HCEC 1CT (cell line): ENCODE results near the gene RPS5.
"Not testable (repeated sequence)": the region's sequence is repeated elsewhere in the genome, so short reads cannot be mapped to it uniquely, and the experiment has no call there.

Experiments
- DNase-seq: peaks from one replicate; pipeline ENCODE4 v3.0.0-alpha.2; 2017

RPS5 gene

DNA sequence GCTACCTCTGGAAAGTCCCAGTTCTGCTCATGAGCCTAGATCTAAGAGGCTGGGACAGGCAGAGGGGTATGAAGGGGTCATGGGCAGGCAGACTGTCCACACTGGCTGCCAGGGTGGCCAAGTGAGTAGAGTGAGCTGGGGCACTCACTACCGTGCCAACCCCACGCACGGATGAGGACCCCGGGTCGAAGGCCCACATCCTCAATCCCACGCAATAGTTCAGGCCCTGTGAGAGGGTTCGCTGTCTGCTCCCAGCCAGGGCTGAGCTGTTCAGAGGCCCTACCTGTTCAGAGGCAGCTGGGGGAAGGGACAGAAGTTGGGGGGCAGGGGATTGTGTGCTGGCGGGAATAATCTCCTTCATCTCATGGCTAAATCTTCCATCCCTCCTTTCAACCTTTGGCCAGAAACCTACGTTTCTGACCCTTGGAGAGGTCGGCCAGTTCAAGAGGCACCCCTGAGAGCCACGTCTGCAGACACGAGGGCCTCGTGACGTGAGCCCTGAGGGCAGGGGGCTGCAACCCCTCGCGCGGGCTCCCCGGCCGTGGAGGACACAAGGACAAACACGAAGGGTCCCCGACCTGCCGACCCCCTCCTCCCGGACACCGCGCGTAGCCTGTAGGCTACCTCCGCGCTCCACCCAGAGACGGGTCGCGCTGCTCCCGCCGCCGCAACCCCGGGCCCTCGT is 1.0 kb upstream of the RPS5 start:
- no peak for DNase-seq

DNA sequence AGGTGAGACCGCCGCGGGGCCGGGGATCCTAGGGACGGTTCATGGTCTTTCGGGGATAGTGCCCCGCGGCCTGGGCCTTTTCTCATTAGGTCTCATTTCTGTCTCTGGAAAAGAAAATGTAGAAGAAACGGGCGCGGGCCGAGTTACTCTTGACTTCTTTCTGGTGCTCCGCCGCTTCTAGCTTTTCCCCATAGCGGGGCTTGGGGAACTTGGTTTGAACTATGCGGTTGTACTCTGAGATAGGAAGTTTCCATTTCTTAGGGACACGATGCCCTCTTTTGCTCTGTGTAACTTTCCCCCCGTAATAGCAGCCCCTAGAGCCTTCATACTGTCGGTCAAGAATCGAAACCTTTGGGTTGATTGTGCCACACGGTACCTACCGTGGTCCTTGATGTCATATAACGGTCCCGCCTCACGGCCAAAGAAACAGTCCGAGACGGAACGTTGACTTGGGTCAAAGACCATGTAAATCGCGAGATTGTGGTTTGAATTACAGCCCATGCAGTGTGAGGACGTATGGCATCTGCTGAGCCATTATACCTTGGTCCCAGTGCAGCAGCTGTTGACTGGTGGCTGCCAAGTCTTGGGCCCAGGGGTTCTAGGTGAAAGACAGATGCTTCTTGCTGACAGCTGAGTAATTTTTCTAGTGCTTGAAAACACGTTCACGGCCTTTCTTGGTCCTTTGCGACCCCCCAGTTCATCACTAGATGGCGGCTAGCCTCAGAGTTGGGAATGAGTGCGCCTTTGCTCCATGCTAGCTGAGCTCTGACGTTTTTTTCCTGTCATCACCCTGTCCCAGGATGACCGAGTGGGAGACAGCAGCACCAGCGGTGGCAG is 487 bp downstream of the RPS5 start:
- DNase-seq: no peak

DNA sequence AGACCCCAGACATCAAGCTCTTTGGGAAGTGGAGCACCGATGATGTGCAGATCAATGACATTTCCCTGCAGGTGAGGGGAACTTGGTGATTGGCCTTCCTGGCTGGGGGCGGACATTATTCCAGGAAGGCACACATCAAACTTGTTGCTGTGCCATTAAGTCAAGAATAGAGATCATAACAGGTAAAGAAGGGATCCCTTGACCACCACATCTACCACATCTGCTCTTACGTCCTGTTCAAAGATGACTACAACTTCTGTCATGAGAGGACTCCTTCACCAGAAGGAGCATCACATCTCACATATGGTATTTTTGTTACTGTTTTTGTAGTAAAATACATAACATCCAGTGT is 1.1 kb downstream of the RPS5 start:
- DNase-seq: no peak

DNA sequence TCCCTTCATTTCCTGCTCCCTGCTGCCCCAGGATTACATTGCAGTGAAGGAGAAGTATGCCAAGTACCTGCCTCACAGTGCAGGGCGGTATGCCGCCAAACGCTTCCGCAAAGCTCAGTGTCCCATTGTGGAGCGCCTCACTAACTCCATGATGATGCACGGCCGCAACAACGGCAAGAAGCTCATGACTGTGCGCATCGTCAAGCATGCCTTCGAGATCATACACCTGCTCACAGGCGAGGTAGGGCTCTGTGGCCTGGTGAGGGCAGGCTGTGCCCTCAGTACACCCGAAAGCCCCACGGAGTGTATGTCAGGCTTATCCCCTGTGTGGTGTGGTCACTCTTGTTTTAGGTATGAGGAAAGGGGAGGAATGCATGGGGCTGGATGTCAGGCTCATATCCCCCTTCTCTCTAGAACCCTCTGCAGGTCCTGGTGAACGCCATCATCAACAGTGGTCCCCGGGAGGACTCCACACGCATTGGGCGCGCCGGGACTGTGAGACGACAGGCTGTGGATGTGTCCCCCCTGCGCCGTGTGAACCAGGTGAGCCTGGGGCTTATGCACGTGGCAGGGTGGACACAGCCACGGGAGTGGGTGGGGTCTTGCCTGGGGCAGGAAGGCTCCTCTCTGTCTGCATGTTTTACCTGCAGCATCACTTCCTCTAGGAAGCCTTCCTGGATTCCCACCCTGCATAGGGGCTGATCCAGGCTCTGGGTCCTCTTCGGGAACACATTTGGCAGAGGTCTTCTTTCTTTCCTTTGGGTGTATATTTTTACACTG is 6.1 kb downstream of the RPS5 start:
- no peak for DNase-seq

DNA sequence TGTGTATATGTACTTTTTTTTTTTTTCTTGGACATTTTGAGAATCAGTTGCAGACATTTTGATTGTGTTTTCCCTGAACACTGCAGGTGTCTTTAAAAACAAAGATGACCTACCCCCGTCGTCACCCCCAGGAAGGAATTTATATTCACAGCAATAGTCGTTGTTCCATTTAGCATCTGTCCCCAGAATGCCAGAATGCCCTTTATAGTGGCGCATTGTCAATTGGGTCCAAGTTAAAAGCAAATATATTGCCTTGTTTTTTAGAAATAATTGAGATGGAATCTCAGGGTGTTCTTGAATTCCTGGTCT is 6.6 kb downstream of the RPS5 start:
- no peak for DNase-seq

DNA sequence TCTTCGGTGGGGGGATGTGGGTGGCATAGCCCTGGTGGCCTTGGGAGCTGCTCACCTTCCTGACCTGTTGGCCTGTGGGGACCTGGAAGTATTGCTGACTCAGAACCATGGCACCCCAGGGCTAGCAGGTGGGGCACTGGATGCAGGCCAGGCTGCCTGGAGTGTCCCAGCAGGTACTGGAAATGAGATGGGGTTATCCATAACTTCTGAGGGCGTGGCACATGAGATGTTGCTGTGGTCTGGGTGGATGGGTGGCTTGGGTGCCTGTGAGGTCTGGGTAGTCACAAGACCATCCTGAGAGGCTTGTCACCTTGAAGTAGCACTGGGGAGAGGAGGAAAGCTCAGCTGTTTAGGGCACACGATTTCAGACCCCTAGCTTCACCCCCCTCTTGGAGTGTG is 7.8 kb downstream of the RPS5 start:
- no peak for DNase-seq

DNA sequence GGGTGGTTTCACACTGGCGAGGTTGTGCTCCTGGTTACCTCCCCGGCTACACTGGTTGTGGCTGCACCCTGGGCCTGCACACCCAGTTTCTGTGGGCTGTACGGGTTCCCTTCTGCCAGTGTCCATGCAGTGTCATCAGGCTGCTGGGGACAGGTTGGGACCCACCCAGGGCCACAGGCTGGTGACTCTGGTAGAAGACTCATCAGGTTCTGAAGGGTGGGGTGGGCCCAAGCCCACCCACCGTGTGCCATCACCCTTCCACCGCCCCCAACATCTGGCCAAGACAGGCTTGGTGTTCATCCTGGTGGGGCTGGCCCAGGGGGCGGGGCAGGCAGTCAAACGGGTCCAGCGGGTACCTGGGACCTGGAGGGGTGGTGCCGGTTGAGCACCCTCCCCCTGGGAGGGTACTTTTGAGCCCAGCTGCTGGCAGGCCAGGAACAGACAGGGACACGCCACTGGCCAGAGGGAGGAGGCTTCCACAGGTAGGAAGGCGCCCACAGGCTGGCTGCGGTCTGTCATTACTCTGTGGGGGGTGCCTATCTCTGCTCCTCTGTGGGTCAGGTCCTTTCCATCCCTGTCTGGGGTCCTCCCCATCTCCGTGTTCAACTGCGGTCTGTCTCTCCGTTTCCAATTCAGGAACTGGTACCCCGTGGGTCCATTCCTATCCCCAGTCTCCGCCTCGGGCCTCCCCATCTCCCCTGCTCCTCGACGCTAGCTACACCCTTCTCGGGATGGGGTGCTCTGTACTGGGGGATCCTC is 8.3 kb downstream of the RPS5 start, which contains the start of gene RNF225:
Gene RNF225 (plus strand): TSS at position 437 of the 759 bp plus-strand sequence. CDS start 434 bp downstream, outside the sequence.
- DNase-seq: peak; percentile 9

DNA sequence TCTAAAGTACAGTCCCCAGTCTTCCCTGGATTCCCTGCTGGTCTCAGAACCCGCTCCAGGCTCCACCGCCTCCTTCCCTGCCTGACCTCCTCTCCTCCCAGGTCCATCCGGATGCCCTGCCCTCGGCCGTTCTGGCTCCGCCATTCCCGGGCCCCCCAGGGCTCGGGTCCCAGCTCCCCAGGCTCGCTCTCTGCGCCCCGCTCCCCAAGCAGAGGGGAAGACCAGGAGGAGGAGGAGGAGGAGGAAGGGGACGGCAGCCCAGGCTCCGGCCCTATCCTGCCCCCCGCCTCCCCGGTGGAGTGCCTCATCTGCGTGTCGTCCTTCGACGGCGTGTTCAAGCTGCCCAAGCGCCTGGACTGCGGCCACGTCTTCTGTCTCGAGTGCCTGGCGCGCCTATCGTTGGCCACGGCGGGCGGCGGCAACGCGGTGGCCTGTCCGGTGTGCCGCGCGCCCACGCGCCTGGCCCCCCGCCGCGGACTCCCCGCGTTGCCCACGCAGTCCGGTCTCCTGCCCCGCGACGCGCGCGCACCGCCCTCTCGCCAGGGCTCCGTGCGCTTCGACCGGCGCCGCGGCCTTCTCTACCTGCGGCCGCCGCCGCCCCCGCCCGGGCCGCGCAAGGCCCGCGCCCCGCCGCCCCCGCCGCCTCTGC is 9.0 kb downstream of the RPS5 start:
- peak; percentile 27 for DNase-seq

DNA sequence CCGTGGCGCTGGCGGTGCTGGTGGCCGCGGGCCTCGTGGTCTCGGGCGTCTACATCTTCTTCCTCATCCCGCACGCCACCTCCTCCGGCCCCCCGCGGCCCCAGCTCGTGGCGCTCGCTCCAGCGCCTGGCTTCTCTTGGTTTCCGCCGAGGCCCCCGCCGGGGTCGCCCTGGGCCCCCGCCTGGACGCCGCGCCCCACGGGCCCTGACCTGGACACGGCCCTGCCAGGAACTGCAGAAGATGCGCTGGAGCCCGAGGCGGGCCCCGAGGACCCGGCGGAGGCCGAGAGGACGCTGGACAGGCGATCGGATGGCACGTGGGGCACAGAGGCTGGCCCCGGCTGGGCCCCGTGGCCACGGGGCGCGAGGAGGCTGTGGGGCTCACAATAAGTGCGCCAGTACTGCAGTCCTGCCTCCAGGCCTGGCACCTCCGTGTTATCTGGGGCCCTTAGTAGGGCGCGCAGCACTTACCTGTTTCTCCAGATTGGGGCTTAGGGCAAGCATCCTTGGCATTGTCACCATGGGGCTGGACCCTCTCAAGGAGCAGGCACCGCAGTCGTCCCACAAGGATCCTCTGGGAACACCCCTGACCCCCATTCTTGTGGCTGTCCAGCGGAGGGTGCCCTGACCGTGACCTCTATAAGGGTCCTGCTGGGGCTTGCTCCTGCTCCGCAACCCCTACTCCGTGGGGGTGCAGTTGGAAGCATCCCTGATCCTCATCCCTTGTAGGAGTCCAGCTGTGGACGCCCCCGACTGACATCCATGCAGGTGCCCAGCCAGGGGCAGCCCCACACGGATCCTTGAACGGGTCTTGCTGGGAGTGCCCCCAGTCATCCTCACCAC is 9.8 kb downstream of the RPS5 start:
- no peak for DNase-seq

DNA sequence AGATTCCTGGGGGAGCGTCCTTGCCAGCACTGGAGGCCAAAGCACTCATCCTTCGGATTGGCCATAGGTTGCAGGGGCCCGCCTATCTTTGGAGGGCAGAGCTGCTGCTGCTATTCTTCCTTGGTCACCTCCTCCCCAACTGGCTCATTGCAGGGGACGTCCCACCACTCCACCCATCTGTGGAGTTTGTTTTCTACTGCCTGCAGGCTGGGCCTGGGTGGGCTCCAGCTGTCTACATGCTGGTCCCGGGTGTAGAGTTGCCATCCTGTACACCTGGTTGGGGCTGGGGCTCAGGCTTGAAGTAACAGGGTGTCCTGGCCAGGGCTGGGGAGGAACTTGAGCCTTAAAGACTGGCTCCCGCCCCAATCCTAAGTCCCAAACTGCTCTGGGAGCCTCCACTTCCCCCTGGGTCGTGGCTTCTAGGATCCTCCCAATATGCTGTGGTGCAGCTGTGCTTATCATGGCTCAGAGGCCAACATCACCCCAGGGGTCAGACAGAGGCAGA is 10.5 kb downstream of the RPS5 start:
- no peak for DNase-seq

DNA sequence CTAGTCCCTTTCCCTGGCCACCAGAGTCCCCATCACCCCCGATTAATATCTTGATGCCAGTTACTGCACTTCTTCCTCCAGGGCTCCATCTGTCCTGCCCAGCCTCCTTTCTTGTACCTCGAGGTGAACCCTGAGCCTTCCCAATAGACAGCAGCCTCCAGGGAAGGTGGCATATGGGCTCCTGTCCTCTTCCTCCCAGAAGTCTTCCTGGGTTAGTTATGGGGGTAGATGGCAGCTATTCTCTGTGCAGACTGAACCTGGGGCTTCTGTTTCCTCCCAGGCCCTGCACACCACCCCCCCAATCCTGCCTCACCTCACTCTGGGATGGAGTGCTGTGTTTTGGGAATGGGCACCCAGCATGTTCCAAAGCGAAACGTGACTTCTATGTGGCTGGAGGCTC is 11.0 kb downstream of the RPS5 start:
- no peak for DNase-seq

DNA sequence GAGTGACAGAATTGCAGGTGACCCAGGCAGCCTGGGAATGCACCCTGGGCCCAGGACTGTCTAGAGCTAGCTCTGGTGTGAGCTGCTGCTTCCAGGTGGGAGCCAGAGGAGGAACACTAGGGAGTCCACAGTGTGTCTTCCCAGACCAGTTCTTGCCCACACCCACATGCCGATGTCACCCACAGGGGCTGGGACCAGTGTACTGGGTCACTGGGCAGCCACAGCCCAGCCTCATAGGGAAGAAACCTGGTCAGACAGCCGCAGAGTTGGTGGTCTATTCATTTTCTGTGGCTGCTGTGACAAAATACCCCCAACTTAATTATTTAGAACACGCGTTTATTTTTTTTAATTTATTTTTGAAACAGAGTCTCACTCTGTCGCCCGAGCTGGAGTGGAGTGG is 11.5 kb downstream of the RPS5 start:
- DNase-seq: no peak

DNA sequence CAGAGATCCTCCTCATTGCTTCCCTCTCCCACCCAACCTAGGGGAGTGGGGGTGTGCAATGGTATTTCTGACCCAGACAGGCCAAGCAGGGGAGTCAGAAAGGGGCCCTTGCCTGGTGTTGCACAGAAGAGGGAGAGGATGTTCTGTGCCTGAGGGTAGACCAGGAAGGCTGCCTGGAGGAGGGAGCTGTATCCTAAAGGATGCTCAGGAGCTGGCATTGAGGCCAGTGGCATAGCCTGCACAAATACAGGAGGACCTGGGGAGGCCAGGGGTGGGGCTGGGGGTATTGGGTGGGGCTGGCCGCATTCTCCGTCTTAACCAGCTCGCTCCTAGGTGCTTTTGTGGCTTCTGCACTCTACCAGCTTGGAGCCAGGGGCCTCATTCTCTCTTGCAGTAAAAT is 12.8 kb downstream of the RPS5 start:
- DNase-seq: no peak

DNA sequence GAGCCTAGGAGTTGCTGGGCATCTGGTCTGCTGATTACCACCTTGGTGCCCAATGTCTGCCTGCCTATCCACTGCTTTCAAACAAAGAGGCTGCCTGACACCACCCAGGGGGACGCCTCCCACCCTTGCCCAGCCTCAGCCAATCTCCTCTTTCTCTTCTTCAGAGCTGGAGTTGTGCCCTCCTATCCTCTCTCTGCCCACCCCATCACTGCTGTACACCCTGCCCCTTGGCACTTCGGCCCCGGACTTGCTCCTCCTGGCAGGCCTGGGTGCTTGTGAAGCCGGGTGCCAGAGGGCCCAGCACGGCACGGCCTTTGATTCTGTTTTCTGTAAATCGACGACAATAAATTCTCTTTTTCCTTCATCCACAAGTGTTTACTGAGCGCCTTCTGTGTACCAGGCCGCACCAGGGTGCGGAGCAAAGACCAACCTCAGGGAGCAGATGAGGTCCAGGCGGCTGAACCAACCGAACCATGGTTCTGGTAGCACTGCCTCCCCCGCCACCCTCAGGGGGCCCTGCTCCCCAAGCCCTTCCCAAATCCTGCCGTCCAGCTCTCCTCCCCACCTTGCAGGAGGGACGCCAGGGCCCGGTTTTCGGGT is 13.3 kb downstream of the RPS5 start:
- no peak for DNase-seq

DNA sequence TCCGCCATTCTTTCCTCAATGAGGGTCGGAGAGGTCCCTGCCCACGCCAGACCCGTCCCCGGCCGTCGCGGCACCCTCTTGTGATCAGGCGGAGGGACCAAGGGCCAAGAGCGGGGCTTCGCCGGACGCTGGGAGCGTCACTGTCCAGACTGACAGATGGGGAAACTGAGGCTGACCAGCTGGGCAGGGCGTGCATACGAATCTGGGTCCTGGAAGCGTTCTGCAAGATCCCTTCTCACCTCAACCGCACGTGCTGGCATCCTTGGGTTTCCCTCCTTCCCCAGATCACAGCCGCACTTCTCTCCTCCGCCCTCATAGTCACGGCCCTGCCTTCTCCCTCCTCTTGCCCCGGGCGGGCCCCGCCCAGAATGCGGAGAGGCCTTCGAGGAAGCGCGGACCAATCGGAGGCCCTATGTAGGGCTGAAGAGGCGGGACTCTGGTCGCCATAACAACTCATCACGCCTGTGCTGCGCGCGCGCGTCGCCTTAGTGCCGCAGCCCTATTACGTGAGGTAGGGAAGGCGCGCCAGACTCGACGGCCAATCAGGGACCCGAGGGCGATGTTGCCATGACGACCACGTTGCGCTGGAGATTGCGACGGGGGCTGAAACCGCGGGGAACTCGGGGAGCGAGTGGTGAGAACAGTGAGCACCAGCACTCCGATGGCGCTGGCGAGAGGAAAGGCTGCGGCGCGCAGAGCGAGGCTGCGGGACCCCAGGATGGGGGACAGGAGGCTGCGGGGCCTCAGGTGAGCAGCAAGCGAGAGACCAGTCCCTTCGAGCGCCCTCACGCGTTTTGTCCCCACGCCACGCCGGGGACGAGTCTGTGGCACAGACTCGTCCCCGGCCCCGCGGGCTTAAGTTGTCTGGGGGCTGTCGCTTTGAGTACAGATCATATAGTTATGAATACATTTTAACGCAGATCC is 14.1 kb downstream of the RPS5 start:
- peak; percentile 99 for DNase-seq

DNA sequence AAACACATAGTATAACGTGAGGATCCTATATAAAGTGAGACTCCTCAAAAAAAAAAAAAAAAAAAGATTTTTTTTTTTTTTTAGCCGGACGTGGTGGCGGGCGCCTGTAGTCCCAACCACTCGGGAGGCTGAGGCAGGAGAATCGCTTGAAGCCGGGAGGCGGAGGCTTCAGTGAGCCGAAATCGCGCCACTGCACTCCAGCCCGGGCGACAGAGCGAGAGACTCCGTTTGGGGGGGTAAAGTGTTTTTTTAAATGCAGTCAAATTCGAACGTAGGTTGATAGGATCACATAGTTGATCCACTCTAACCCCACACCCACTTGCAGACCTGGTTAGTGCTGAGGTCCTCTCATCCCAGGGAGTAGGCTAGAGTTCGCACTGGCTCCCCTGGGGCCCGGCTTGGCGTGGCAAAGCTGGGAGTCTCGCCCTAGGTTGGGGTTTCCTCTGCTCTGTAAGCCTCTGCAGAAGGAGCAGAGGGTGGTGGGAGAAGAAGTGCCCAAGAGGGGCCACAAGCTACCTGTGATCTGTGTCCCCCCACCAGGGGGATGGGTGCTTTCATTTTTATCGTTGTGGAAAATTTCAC is 14.9 kb downstream of the RPS5 start:
- no peak for DNase-seq

DNA sequence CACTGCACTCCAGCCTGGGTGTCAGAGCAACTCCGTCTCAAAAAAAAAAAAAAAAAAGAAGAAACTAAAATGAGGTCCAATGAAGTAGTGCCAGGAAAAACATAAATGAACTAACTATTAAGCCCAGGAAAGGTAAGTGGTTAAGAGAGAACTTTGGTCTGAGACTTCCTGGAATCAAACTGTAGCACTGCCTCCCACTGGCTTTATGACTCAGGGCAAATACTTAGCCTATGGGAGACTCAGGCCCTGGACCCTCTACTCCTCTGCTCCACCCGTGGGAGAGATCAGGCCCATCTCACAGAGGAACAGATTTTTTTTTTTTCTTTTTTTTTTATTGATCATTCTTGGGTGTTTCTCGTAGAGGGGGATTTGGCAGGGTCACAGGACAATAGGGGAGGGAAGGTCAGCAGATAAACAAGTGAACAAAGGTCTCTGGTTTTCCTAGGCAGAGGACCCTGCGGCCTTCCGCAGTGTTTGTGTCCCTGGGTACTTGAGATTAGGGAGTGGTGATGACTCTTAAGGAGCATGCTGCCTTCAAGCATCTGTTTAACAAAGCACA is 16.9 kb downstream of the RPS5 start:
- DNase-seq: not testable (repeated sequence)

DNA sequence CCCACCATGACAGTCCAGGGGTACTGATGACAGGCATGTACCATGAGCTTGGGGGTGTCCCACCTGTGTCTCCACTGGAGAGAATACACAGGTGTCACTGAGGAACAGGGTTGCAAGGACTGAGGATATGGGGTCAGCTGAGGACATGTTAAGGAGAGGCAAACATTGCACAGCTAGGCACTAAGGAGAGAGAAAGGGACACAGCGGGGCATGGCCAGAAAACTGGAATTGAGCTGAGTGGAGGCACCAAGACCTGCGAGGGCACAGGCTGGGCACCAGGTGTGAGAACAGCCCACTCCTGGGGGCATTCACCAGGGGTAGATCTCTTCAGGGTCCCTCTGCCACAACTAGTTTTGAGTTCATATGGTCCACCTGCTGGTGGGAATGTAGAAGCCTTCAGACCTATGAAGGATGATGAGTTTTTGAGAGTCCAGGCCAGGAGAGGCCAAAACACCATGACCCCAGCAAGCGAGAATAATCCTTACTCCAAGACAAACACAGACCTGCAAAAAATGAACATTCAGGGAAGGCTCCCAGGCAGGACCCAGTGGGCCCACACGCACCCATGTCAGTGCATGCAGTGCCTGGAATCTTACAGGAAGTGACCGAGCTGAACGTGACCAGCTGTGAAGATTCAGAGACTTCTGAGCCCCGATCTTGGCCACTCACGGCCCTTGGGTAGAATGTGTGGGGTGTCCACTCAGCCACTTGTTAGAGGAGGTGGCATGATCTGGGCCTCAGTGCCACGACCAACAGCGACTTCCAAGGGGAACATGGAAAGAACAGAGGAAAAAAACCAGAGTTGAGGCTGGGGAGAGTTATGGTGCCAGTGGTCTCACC is 20.0 kb downstream of the RPS5 start:
- DNase-seq: no peak
